ENCODE measurements around the gene CD82. TPM values are rescaled to one million over a fixed set of nuclear protein-coding genes. Genes with fewer than 3 reads are reported as not detected.

Gene CD82
- 13.1 and 19.1 TPM in 2 replicates for total RNA-seq

GRCh38 chr11:44565211-44565952, at the start of gene CD82:
Gene CD82 (plus strand): TSS chr11:44565663. CDS start chr11:44594663, 29,000 bp downstream.

Small RNA genes lying within 50 kb of the gene (small RNA-seq; reads per million reads assigned to genes)
- gene AC104010.1 = not detected

Other genes with a start within 250 kb of the CD82 start
- 3.6 and 4.1 TPM in 2 replicates for gene TSPAN18, start 161.3 kb downstream of the CD82 start, total RNA-seq